ENCODE data around the gene AUTS2. TPM values are rescaled to one million over a fixed set of nuclear protein-coding genes. Genes with fewer than 3 reads are reported as not detected.

The AUTS2 gene
- total and polyA plus RNA-seq, 4 experiments from 2014 or later = 3.4 to 35.2 (median 25.5) TPM

GRCh38 chr7:69608878-69609277 is 10.6 kb downstream of the AUTS2 start:
- Histone ChIP-seq H3K4me1 (ENCODE audit: insufficient read depth, low read length) (peaks cover under 1% of the 10 kb centered on the region), H3K4me3 (ENCODE audit: low read length in 2 of 2) (no peak overlapping the region), H3K27me3 (ENCODE audit: insufficient read depth, low read length) (no peaks in the 10 kb centered on the region), H3K36me3 (ENCODE audit: insufficient read depth, low read length) (no peaks in the 10 kb centered on the region), H3K27ac (ENCODE audit: low read depth, low read length) (no peak overlapping the region), H3K9me3 (ENCODE audit: control insufficient read depth in 1 of 2, low read length in 2 of 2) (no peaks in the 10 kb centered on the region)
- H3K4me3 Mint-ChIP-seq = no peak overlapping the region
- no peaks in the 10 kb centered on the region for H3K4me1 Mint-ChIP-seq
- ChIA-PET POLR2A (ENCODE audit: partially characterized antibody) (no interaction called here), CTCF (ENCODE audit: partially characterized antibody) (no interaction called here)
- no peak for DNase-seq
- no peaks in the 10 kb centered on the region for H3K36me3 Mint-ChIP-seq
- no peaks in the 10 kb centered on the region for H3K9me3 Mint-ChIP-seq
- H3K27me3 Mint-ChIP-seq = peaks cover 0 to 4% of the 10 kb centered on the region in 2 donors
- intact Hi-C loops (cut with micrococcal nuclease) = no loop called here
- H3K27ac Mint-ChIP-seq = no peak overlapping the region

GRCh38 chr7:69609541-69610373 is 11.5 kb downstream of the AUTS2 start:
- Histone ChIP-seq H3K36me3 (ENCODE audit: insufficient read depth, low read length) (no peaks in the 10 kb centered on the region), H3K4me1 (ENCODE audit: insufficient read depth, low read length) (no peaks in the 10 kb centered on the region), H3K9me3 (ENCODE audit: control insufficient read depth in 1 of 2, low read length in 2 of 2) (no peaks in the 10 kb centered on the region), H3K27ac (ENCODE audit: low read depth, low read length) (no peak overlapping the region), H3K4me3 (ENCODE audit: low read length in 2 of 2) (no peak overlapping the region), H3K27me3 (ENCODE audit: insufficient read depth, low read length) (no peaks in the 10 kb centered on the region)
- ChIA-PET POLR2A (ENCODE audit: partially characterized antibody) (no interaction called here), CTCF (ENCODE audit: partially characterized antibody) (interaction anchor here (0.8 kb wide), 1 partner anchor 10 kb away, joined by 3 read pairs; no protein-coding TSS in a partner anchor)
- H3K4me3 Mint-ChIP-seq = no peak overlapping the region
- DNase-seq = no peak
- H3K36me3 Mint-ChIP-seq = no peaks in the 10 kb centered on the region
- H3K27me3 Mint-ChIP-seq = peaks cover 0 to 4% of the 10 kb centered on the region in 2 donors
- intact Hi-C loops (cut with micrococcal nuclease) = no loop called here
- no peaks in the 10 kb centered on the region for H3K9me3 Mint-ChIP-seq
- H3K27ac Mint-ChIP-seq = no peak overlapping the region
- no peaks in the 10 kb centered on the region for H3K4me1 Mint-ChIP-seq

- Mint-ChIP-seq H3K4me1 (no peaks in the 10 kb centered on the region), H3K4me3 (no peak overlapping the region), H3K27me3 (peaks cover 0 to 4% of the 10 kb centered on the region in 2 donors), H3K36me3 (no peaks in the 10 kb centered on the region), H3K27ac (no peak overlapping the region), H3K9me3 (no peaks in the 10 kb centered on the region)
- H3K27me3 ChIP-seq (ENCODE audit: insufficient read depth, low read length) = no peaks in the 10 kb centered on the region
- H3K9me3 ChIP-seq (ENCODE audit: control insufficient read depth in 1 of 2, low read length in 2 of 2) = no peaks in the 10 kb centered on the region
- ChIA-PET CTCF (ENCODE audit: partially characterized antibody) (interaction anchor here (0.8 kb wide), 1 partner anchor 10 kb away, joined by 3 read pairs; no protein-coding TSS in a partner anchor), POLR2A (ENCODE audit: partially characterized antibody) (no interaction called here)
- H3K27ac ChIP-seq (ENCODE audit: low read depth, low read length) = no peak overlapping the region
- no peak overlapping the region for H3K4me3 ChIP-seq (ENCODE audit: low read length in 2 of 2)
- intact Hi-C loops (cut with micrococcal nuclease) = no loop called here
- H3K4me1 ChIP-seq (ENCODE audit: insufficient read depth, low read length) = no peaks in the 10 kb centered on the region
- no peak for DNase-seq
- no peaks in the 10 kb centered on the region for H3K36me3 ChIP-seq (ENCODE audit: insufficient read depth, low read length)
These were observed 12.3 kb downstream of the AUTS2 start for GRCh38 chr7:69610374-69611084.

DNA sequence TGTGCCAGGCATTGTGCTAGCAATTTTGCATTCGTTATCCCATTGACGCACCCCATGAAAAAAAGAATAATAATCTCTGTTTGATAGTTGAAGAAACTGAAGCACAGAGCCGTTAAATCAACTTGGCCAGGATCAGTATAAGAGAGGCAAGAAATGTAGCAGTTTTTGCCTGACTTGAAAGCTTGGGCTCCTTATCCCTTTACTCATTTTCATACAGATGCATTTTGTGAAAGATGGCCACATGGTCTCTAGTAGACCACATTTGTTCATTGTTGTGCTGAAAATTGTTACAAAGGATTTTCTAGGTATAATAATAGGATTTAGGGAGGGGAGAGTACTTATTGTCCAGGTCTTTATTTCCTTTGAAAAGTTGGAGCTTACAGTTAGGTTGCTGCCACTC is 14.7 kb downstream of the AUTS2 start:
- Mint-ChIP-seq H3K36me3 (no peaks in the 10 kb centered on the region), H3K4me1 (no peaks in the 10 kb centered on the region), H3K4me3 (no peak overlapping the region), H3K27me3 (peaks cover 0 to 3% of the 10 kb centered on the region in 2 donors), H3K9me3 (no peaks in the 10 kb centered on the region), H3K27ac (no peak overlapping the region)
- ChIA-PET CTCF (ENCODE audit: partially characterized antibody) (no interaction called here), POLR2A (ENCODE audit: partially characterized antibody) (no interaction called here)
- no peaks in the 10 kb centered on the region for H3K9me3 ChIP-seq (ENCODE audit: control insufficient read depth in 1 of 2, low read length in 2 of 2)
- no peak overlapping the region for H3K27ac ChIP-seq (ENCODE audit: low read depth, low read length)
- no peaks in the 10 kb centered on the region for H3K36me3 ChIP-seq (ENCODE audit: insufficient read depth, low read length)
- H3K4me1 ChIP-seq (ENCODE audit: insufficient read depth, low read length) = no peaks in the 10 kb centered on the region
- no peaks in the 10 kb centered on the region for H3K27me3 ChIP-seq (ENCODE audit: insufficient read depth, low read length)
- no peak for DNase-seq
- H3K4me3 ChIP-seq (ENCODE audit: low read length in 2 of 2) = no peak overlapping the region
- intact Hi-C loops (cut with micrococcal nuclease) = no loop called here

- H3K36me3 Mint-ChIP-seq = no peaks in the 10 kb centered on the region
These were observed 15.6 kb downstream of the AUTS2 start for GRCh38 chr7:69613846-69614245.

DNA sequence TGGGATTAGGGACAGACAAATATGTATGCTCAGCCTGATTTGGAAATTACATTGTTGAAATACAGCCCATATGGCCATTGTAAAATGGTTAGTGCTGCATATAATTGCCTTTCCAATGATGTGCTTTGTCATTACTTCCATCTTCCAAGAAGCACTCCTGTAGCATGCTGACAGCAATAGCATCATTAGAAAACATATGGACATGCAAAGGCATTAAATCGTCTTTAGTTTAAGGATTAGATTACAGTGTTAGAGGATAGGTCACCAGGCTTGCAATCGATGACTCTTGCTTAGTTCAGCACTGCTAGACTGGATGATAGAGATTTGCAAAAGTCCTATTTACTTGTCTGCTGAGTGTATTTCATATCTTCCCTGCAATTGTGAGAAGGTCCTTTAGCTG is 17.4 kb downstream of the AUTS2 start:
- peaks cover 0 to 3% (median 0%) of the 10 kb centered on the region in 8 donors for H3K9me3 Mint-ChIP-seq
- H3K27me3 Mint-ChIP-seq = peaks cover 0 to 3% of the 10 kb centered on the region in 2 donors
- H3K36me3 Mint-ChIP-seq = no peaks in the 10 kb centered on the region
- no peaks in the 10 kb centered on the region for H3K4me1 Mint-ChIP-seq
- no peak overlapping the region for H3K4me3 ChIP-seq (ENCODE audit: low read length in 2 of 2)
- H3K4me1 ChIP-seq (ENCODE audit: insufficient read depth, low read length) = no peaks in the 10 kb centered on the region
- intact Hi-C loops (cut with micrococcal nuclease) = no loop called here
- no peak for DNase-seq
- no peak overlapping the region for H3K27ac ChIP-seq (ENCODE audit: low read depth, low read length)
- POLR2A ChIA-PET (ENCODE audit: partially characterized antibody) = no interaction called here
- H3K4me3 Mint-ChIP-seq = no peak overlapping the region
- H3K27me3 ChIP-seq (ENCODE audit: insufficient read depth, low read length) = no peaks in the 10 kb centered on the region
- H3K27ac Mint-ChIP-seq = no peak overlapping the region
- no peaks in the 10 kb centered on the region for H3K9me3 ChIP-seq (ENCODE audit: control insufficient read depth in 1 of 2, low read length in 2 of 2)
- no peaks in the 10 kb centered on the region for H3K36me3 ChIP-seq (ENCODE audit: insufficient read depth, low read length)
- CTCF ChIA-PET (ENCODE audit: partially characterized antibody) = no interaction called here

More at GRCh38 chr7:69613846-69614245, 15.6 kb downstream of the AUTS2 start:
- intact Hi-C loops (cut with micrococcal nuclease) = no loop called here
- no peak for DNase-seq
- no peak overlapping the region for H3K27ac Mint-ChIP-seq
- Histone ChIP-seq H3K9me3 (ENCODE audit: control insufficient read depth in 1 of 2, low read length in 2 of 2) (no peaks in the 10 kb centered on the region), H3K4me1 (ENCODE audit: insufficient read depth, low read length) (no peaks in the 10 kb centered on the region), H3K27ac (ENCODE audit: low read depth, low read length) (no peak overlapping the region), H3K27me3 (ENCODE audit: insufficient read depth, low read length) (no peaks in the 10 kb centered on the region), H3K4me3 (ENCODE audit: low read length in 2 of 2) (no peak overlapping the region), H3K36me3 (ENCODE audit: insufficient read depth, low read length) (no peaks in the 10 kb centered on the region)
- no peak overlapping the region for H3K4me3 Mint-ChIP-seq
- no peaks in the 10 kb centered on the region for H3K9me3 Mint-ChIP-seq
- POLR2A ChIA-PET (ENCODE audit: partially characterized antibody) = no interaction called here
- H3K27me3 Mint-ChIP-seq = peaks cover 0 to 3% of the 10 kb centered on the region in 2 donors
- no peaks in the 10 kb centered on the region for H3K4me1 Mint-ChIP-seq
- CTCF ChIA-PET (ENCODE audit: partially characterized antibody) = no interaction called here

DNA sequence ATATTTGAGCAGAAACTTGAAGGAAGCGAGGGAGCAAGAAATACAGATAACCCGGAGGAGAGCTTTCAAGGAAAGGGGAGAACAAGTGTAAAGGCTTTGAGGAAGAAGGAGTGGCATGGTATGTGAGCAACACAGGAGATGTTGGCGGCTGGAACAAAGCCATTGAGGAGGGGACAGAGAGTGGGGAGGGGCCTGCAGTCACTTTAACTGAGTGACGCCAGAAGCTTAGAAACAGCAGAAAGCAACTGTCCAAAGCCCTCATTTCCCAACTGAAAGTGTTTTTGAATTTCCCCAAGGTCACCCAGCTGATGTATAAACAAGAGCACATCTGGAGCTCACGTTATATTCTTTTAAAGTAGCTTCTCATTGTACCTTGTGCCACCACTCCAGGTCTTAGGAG is 19.1 kb downstream of the AUTS2 start:
- Histone ChIP-seq H3K4me3 (ENCODE audit: low read length in 2 of 2) (no peak overlapping the region), H3K27me3 (ENCODE audit: insufficient read depth, low read length) (no peaks in the 10 kb centered on the region), H3K36me3 (ENCODE audit: insufficient read depth, low read length) (no peaks in the 10 kb centered on the region), H3K9me3 (ENCODE audit: control insufficient read depth in 1 of 2, low read length in 2 of 2) (no peaks in the 10 kb centered on the region), H3K4me1 (ENCODE audit: insufficient read depth, low read length) (no peaks in the 10 kb centered on the region), H3K27ac (ENCODE audit: low read depth, low read length) (no peak overlapping the region)
- POLR2A ChIA-PET (ENCODE audit: partially characterized antibody) = no interaction called here
- peaks cover 0 to 3% (median 0%) of the 10 kb centered on the region in 8 donors for H3K9me3 Mint-ChIP-seq
- no peak overlapping the region for H3K27ac Mint-ChIP-seq
- DNase-seq = no peak
- CTCF ChIA-PET (ENCODE audit: partially characterized antibody) = no interaction called here
- H3K4me1 Mint-ChIP-seq = no peaks in the 10 kb centered on the region
- intact Hi-C loops (cut with micrococcal nuclease) = no loop called here
- peaks cover 0 to 3% of the 10 kb centered on the region in 2 donors for H3K27me3 Mint-ChIP-seq
- H3K4me3 Mint-ChIP-seq = no peak overlapping the region
- H3K36me3 Mint-ChIP-seq = no peaks in the 10 kb centered on the region

Measured in CD4-positive, alpha-beta memory T cell (primary cell).